GM21447 (cell line): ENCODE data around the gene NFKBIE.

Source experiments
- ATAC-seq: cut with Tn5 transposase; IDR thresholded peaks from one replicate; pipeline ENCODE4 v1.9.1; 2021; ENCODE audit not compliant: unreplicated experiment

Gene NFKBIE

DNA sequence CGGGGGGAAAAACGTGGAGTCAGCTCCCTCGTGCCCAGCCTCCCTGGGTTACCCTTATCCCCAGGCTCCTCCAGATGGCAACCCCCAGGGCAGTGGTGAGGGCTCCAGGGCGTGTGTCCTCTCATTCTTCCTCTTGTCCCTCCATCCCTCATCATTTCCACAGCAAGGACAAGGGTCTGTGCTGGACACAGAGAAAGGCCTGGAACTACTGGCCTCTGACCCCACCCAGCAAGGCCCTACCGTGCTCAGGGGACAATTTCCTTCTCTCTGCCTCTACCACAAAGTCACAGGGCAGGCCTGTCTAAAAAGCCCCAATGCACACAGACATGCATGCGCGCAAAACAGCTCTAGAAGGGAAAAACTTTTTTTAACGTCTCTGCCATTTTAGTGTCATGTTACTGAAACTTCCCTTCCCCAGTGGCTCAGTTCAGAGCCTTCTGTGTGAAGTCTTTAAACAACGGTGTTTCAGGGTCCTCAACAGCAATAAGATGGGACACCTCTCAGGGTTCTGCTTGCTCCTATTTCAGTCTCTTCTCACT is 7.0 kb downstream of the NFKBIE start:
- no peak for ATAC-seq

DNA sequence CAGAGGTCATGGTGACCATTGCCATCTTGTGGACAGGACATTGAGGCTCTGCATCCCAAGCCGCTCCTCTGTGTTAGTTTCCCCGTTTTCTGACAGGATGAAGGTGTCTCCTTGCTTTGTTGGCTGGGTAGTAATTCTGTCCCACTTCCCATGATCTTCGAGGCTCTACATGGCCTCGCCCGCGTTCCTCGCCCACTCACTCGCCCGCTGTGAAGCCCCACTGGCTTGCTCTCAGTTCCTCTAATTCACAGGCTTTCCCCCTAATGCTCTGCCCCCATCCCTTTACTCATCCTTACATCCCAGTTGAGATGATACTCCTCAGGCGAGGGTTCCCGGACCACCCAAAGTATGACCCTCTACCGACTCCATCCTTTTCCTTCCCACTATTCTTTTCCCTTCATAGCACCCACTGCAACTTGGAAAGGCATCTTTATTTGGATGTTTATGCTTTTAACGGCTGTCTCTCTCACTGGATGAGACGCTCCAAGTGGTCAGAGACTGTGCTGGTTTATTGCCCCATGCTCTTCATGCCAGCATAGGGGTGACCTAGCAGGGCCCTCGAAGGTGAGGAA is 7.5 kb downstream of the NFKBIE start:
- ATAC-seq, result peak; percentile 17

DNA sequence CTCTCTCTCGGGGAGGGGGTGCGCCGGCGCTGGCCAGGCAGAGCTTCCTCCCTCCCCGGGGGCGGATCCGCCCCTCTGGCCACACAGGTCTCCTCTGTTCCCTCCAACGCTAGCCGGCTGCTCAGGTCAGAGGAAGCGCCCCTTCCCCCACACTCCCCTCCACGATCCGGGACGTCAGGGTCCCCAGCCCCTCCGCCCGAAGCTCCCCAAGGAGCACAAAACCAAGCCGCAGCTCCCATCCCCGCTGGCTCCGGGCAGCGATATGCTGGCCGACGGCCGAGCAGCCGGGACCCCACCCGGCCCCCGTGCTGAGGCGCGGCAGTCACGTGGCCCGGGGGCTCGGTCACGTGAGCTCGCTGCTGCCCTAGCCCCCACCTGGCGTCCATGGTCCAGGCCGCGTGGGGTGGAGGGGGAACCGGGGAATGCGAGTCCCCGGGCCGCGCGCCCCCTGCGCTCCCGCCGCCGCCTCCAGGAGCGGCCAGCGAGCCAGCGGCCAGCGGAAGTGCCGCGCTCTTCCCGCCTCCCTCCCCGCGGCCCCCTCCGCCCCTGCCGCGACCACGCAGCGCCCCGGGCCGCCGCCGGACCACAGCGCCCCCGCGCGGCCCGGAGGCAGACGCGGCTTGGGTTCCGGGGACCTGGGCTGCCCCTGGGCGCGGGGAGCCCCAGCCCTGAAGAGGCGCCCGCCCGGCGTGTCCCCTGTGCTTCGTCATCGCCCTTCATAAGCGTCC is 8.2 kb downstream of the NFKBIE start, which contains the start of gene SLC35B2:
Gene SLC35B2 (minus strand): TSS at position 504 of the 728 bp plus-strand sequence. CDS start 118 bp downstream, at position 386.
- ATAC-seq, result peak; percentile 27

DNA sequence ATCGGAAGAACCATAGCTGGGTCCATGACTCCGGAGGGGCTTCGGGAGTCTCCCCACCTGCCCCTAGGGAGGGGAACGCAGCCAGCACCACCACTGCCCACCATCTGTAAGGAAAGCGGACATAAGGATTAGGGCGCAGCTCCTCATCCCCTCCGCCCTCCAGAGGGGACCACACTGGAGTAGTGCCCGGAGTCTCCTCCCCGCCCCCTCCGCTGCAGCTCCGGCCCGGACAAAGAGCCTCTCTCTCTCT is 8.7 kb downstream of the NFKBIE start:
- no peak for ATAC-seq

DNA sequence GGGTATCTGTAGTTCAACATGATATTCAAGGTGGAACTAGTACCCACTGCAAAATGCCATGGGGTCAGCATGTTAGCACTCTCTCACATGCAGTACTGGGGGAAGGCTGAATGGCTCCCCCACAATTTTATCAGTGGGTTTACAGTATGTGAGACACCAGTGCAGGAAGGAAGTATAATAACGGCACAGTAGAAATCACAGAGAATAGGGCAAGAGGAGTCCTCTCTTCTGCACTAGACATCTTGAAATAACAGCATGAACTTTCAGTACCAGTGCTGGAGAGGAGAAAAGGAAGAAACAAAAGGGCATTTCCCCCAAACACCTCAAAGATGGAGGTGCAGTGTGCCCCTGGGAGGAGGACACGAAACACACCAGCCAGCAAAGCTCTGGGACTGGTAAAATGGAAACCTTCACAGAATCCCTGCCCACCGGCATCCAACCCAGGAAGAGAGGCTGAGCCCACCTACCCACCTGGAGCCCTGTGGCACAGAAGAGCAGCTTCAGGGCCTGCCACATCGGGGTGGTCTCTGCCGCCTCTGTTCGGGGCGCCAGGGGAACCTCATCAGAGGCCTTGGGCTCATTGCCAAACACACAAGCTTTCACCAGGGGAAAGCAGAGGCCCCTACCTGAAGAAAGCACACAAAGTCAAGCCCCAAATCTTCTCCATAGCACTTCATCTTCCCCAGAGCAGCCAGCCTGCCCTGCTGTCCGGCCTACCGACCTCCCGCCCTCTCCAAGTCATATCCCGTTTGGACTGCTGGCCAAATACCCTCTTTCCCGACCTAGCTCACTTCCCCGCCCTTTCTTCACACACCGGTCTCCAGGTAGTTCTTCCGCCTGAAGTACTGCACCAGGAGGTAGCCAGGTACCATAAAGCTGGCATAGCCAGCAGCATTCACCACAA is 9.2 kb downstream of the NFKBIE start:
- ATAC-seq, result no peak

DNA sequence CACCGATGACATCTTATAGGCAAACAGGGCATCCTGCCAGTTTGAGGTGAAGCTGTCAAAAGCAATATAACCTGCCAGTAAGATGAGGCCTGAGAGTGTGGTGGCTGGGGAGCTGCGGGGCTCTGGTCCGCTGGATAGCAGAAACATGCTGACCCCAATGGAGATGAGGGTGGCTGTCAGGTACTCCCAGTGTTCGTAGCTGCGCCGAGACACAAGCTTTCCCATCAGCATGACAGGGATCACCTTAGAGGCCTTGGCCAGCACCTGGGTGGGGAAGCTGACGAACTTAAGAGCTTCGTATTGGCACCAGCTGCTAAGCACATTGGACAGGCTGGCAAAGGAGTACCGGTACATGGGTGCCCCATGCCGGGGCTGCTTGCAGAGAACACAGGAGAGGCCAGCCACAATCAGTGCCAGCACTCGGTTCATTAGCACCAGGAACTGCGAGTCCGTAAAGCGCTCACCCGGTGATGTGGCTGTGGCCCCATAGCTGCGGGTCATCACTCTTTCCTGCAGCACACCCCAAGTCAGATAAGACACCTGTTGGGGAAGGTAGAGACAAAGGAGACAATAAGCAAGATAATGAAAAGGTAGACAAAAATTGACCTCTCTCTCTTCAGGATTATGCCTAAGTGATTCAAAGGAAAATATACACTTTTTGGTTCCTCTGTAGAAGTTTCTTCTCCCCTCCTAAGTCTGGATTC is 10.1 kb downstream of the NFKBIE start:
- no peak for ATAC-seq

DNA sequence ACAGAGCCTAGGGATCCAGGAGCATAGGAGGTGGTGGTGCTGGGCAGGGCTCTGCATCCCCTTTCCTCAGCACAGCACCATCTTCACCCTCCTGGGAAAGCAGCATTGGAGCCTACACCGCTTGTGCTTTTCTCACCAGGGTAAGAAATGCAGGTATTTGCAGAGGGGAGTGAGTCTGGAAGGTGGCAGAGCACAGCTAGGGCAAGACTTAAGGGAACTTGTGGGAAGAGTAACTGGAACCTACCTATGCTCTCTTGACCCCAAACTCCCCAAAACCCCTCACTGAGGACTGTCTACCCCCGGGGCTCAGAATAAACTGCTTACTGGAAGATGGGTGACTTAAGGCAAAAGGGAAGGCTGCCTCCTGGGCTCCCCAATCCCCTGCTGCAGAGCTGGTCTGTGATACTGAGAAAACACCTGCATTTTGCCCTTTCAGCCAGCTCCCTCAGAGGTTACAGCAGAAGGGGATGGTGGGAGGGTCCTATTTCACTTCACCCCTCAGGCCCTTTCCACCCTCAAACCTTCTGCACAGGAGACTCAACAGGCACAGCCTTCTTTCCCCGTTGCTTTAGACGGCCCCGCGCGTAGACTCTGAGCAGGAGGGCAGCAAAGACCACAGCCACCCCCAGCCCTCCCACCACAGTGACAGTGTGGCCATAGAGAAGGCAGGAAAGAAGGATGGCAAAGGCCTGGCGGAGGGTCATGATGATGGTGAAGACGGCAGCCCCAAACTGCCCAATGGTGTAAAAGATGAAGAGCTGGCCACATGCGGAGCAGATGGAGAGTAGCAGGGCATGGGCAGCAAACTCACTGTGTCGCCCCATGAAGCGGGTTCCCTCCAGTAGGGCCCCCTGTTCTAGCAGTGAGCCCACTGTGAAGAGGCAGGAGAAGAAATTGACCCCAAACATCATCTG is 10.9 kb downstream of the NFKBIE start:
- no peak for ATAC-seq

DNA sequence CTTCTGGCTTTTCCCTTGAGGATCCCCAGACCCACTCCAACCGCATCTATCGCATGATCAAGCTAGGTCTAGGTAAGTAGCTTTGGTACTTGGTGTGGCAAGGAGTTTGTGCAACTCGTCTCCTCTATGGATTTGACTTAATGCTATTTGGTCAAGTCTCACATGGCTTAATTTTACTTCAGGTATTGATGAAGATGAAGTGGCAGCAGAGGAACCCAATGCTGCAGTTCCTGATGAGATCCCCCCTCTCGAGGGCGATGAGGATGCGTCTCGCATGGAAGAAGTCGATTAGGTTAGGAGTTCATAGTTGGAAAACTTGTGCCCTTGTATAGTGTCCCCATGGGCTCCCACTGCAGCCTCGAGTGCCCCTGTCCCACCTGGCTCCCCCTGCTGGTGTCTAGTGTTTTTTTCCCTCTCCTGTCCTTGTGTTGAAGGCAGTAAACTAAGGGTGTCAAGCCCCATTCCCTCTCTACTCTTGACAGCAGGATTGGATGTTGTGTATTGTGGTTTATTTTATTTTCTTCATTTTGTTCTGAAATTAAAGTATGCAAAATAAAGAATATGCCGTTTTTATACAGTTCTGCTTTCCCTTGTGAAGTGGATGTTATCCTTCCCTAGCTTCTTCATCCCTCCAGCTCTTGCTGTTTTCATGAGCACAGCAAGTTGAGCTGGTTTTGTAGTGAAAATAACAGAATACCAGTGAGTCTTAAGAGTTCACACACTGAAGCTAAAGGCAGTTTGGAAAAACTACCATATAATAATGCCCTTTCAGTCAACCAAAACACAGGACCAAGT is 11.8 kb downstream of the NFKBIE start:
- no peak for ATAC-seq

DNA sequence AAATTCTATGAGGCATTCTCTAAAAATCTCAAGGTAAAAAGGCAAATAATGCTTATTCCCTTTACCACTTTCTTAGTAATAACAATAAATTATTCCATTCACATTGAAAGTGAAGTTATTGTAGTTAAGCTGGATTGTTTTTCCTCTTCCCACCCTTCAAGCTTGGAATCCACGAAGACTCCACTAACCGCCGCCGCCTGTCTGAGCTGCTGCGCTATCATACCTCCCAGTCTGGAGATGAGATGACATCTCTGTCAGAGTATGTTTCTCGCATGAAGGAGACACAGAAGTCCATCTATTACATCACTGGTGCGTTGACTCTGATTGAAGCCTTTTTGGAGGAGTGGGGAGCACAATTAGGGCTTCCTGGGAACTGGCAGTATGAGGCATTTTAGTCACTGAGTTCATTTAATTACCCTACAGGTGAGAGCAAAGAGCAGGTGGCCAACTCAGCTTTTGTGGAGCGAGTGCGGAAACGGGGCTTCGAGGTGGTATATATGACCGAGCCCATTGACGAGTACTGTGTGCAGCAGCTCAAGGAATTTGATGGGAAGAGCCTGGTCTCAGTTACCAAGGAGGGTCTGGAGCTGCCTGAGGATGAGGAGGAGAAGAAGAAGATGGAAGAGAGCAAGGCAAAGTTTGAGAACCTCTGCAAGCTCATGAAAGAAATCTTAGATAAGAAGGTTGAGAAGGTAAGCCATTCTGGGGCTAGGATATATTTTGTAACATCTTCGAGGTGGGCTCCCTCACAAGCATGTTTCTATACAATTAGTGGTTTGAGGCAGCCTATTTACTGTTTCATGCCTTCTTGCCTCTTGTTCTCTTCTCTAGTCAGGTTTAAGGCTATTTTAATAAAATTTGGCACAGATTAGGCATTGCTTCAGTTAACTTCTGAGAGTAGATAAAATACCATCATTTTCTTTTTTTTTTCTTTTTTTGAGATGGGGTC is 13.5 kb downstream of the NFKBIE start:
- ATAC-seq, result no peak

DNA sequence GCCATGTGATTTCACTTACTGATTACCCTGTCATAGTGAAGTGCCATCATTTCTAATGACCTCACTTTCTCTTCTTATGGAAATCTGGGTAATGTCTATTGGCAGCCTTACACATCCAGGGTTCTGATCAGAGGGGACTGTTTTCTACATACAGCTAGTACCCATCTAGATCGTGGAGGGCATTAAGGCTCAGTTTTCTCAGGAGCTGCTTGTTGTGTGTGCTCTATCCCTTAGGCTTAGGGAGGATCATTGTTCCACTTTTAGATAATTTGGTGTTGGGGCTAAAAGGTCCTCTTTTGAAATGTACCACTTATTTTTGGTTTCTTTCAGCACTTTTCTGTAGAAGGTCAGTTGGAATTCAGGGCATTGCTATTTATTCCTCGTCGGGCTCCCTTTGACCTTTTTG is 14.6 kb downstream of the NFKBIE start:
- ATAC-seq, result no peak

DNA sequence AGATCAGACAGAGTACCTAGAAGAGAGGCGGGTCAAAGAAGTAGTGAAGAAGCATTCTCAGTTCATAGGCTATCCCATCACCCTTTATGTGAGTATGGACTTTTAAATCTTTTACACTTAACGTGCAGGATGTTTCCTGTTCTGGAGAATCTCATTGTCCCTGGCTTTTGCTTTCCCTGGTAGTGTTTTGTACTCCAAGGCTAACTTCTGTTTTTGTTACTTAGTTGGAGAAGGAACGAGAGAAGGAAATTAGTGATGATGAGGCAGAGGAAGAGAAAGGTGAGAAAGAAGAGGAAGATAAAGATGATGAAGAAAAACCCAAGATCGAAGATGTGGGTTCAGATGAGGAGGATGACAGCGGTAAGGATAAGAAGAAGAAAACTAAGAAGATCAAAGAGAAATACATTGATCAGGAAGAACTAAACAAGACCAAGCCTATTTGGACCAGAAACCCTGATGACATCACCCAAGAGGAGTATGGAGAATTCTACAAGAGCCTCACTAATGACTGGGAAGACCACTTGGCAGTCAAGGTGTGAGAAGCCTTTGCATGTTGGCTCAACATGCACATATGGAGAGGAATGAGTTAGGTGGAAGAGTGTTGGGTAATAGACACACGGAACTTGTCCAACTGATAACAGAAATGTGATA is 15.2 kb downstream of the NFKBIE start:
- no peak for ATAC-seq

DNA sequence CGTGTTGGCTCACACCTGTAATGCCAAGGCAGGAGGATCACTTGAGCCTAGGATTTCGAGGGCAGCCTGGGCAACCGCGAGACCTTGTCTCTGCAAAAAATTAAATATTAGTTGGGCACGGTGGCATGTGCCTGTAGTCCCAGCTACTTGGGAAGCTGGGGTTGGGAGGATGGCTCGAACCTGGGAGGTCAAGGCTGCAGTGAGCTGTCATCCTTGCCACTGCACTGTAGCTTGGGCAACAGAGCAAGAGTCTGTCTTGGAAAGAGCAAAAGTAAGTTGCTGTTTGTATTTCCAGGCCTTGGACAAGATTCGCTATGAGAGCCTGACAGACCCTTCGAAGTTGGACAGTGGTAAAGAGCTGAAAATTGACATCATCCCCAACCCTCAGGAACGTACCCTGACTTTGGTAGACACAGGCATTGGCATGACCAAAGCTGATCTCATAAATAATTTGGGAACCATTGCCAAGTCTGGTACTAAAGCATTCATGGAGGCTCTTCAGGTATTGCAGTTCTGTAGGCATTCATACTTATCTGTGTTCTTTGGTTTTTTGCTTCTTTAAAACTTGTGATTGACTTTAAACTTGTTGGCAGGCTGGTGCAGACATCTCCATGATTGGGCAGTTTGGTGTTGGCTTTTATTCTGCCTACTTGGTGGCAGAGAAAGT is 16.1 kb downstream of the NFKBIE start:
- ATAC-seq, result no peak

DNA sequence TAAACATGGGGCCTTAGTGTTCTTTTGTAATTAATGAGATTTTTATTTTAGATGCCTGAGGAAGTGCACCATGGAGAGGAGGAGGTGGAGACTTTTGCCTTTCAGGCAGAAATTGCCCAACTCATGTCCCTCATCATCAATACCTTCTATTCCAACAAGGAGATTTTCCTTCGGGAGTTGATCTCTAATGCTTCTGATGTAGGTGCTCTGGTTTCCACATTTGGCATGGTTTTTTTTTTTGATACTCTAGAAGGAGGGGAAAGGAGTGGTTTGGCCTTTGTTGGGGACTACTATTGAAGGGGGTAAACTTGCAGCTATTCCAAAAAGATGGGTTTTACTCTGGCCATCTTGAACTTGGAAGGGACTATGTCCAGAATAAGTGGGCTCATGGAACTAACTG is 16.8 kb downstream of the NFKBIE start:
- no peak for ATAC-seq

DNA sequence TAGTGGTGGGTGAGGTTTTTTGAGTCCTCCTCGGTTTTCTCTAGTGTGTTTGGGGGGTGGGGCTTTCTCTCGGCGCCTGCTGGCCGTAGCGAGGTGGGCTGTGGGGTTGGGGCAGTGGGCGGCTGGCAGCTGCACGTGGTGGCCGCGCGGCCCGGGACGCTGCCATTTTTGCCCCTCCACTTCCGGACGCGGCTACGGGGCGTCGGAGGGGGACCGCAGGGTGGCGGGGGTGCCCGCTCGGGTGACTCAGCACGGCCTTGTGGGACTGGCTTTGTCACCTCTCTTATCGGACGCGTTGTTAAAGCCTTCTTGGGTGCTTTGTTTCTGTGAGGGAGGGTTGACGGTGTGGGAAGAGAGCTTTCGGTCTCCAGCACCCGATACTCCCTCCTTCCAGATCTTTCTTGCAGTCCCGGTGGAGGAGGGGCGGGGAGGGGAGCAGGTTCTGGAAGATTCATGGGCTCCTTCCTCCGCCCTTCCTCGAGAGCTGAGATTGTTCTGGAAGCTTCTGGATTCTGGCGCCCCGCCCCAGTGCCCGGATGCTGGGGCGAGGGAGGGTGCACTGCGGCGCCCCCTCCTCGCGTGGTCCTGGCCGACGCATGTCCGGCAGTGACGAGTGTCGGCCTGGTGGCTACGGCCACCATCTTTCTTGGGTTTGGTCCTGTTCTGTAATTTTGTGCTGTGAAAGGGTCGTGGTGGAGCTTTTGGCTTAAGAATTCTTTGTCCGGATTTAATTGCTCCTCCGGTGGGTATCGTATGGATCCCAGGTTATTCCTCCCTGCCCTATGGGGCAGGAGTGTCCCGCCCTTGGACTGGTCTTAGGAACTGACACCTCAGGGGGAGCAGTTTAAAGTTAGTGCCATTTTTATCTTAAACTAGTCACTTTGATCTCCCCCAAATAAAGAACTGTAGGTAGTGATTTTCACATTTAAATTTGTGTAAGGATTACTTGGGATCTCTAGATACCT is 17.7 kb downstream of the NFKBIE start:
- ATAC-seq, result peak; percentile 26

DNA sequence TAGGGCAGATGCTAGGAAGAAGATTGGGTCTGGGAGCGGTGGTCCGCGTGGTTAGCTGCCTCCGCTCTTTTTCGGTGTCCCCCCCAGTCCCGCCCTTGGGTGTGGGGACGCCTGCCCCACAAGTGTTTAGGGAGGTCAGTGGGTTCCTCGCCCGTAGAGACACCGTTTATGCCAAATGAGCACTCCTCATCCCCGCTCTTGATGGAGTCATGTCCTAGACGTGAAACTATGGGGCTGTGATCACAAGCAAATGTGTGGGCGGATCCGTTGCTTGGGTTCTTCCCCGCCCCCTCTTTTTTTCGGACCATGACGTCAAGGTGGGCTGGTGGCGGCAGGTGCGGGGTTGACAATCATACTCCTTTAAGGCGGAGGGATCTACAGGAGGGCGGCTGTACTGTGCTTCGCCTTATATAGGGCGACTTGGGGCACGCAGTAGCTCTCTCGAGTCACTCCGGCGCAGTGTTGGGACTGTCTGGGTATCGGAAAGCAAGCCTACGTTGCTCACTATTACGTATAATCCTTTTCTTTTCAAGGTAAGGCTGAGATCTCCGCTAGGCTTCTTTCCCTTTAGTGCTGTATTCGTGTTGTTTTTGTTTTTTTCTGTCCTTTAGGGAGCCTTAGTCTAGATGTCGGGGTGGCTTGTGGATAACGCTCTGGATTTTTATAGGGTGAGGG is 18.6 kb downstream of the NFKBIE start, which contains the start of gene HSP90AB1:
Gene HSP90AB1 (plus strand): TSS at position 439 of the 675 bp plus-strand sequence. CDS start 1,529 bp downstream, outside the sequence.
- peak; percentile 66 for ATAC-seq
